Measurements from ENCODE around the gene SNAPC5.

- TF ChIP-seq EP300 (IDR thresholded peaks at IDR 0.05) (no peak), CTCF (IDR thresholded peaks at IDR 0.05) (no peak)
These were observed 3.3 kb downstream of the SNAPC5 start for GRCh38 chr15:66494262-66494661.

All from gastroesophageal sphincter (tissue), 3 donors.